ENCODE measurements around the gene CKAP4. TPM values are rescaled to one million over a fixed set of nuclear protein-coding genes. Genes with fewer than 3 reads are reported as not detected.
"Not testable (repeated sequence)": the region's sequence is repeated elsewhere in the genome, so short reads cannot be mapped to it uniquely, and the experiment has no call there.

Gene CKAP4, protein sequence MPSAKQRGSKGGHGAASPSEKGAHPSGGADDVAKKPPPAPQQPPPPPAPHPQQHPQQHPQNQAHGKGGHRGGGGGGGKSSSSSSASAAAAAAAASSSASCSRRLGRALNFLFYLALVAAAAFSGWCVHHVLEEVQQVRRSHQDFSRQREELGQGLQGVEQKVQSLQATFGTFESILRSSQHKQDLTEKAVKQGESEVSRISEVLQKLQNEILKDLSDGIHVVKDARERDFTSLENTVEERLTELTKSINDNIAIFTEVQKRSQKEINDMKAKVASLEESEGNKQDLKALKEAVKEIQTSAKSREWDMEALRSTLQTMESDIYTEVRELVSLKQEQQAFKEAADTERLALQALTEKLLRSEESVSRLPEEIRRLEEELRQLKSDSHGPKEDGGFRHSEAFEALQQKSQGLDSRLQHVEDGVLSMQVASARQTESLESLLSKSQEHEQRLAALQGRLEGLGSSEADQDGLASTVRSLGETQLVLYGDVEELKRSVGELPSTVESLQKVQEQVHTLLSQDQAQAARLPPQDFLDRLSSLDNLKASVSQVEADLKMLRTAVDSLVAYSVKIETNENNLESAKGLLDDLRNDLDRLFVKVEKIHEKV
- total RNA-seq: 10 to 100 TPM in 1 of 2 donors, 1 to 10 TPM in 1; 5.1 to 17.4 TPM

DNA sequence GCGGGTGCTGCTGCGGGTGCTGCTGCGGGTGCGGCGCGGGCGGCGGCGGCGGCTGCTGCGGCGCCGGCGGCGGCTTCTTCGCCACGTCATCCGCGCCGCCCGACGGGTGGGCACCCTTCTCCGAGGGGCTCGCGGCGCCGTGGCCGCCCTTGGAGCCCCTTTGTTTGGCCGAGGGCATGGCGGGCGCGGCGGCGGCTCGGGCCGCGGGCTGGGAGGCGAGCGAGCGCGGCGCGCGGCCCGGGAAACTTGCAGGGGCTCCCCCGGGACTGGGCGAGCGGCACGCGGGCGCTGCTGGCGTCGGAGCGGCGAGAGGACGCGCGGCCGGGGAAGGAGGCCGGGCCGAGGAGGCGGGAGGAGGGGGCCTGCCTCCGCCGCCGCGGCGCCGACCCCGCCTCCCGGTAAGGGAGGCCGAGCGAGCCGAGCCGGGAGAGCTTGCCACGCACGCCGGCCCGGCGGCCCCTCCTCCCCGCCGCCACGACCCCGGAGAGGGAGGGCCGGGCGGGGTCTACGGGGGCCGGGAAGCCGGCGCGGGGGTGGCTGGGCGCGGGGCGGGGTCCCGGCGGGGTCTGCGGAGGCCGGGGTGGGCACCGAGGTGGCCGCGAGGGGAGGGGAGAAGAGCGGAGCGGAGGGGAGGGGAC is at the start of gene CKAP4:
Gene CKAP4 (minus strand): TSS at position 347 of the 638 bp plus-strand sequence. CDS start 169 bp downstream, at position 178.
- no peaks in the 10 kb centered on the region for H3K9me3 Mint-ChIP-seq
- no peaks in the 10 kb centered on the region for H3K36me3 Mint-ChIP-seq
- ATAC-seq: peak; percentile 70 to 73
- peak in 1 of 2 donors; percentile 58 for DNase-seq (ENCODE audit: low spot score in 2 of 2)
- H3K27ac Mint-ChIP-seq: peak within 1 kb of the TSS; percentile 22 to 62

- no peak for DNase-seq (ENCODE audit: low spot score in 2 of 2)
- no peak overlapping the region for H3K27ac Mint-ChIP-seq
- no peak for ATAC-seq
- no peaks in the 10 kb centered on the region for H3K36me3 Mint-ChIP-seq
- no peaks in the 10 kb centered on the region for H3K9me3 Mint-ChIP-seq
Observed at GRCh38 chr12:106297075-106297474, 49.3 kb upstream of the CKAP4 start.

- H3K27ac Mint-ChIP-seq: no peak overlapping the region
- no peaks in the 10 kb centered on the region for H3K36me3 Mint-ChIP-seq
- no peaks in the 10 kb centered on the region for H3K9me3 Mint-ChIP-seq
- no peak for ATAC-seq
- DNase-seq (ENCODE audit: low spot score in 2 of 2): no peak
Observed at GRCh38 chr12:106296179-106296877, 48.5 kb upstream of the CKAP4 start.

DNA sequence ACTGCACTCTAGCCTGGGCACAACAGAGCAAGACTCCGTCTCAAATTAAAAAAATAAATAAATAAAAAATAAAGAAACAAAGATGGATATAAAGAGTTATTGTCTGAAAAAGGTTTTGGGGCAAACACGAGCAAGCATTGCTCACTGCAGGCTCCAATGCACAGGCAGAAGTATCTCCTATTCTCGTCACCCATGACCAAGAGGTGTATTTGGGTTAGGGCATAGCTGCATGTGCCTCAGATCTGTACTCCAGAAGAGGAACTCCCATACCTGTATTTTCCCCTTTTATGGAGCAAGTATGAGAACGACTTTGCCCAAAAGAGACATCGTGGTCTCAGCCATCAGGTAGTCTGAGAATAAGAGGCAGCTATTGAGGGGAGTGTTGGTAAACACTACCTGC is 44.5 kb upstream of the CKAP4 start:
- no peak for ATAC-seq

GRCh38 chr12:106291342-106291741 is 43.5 kb upstream of the CKAP4 start:
- no peak overlapping the region for H3K27ac Mint-ChIP-seq
- DNase-seq (ENCODE audit: low spot score in 2 of 2): no peak
- no peak for ATAC-seq
- H3K9me3 Mint-ChIP-seq: peaks cover 0 to 5% of the 10 kb centered on the region in 2 donors
- H3K36me3 Mint-ChIP-seq: no peaks in the 10 kb centered on the region

More for the DNA sequence above, 44.5 kb upstream of the CKAP4 start:
- Mint-ChIP-seq H3K27ac (no peak overlapping the region), H3K36me3 (no peaks in the 10 kb centered on the region), H3K9me3 (peaks cover 0 to 5% of the 10 kb centered on the region in 2 donors)
- no peak for DNase-seq (ENCODE audit: low spot score in 2 of 2)

- Mint-ChIP-seq H3K27ac (no peak overlapping the region), H3K9me3 (peaks cover 0 to 5% of the 10 kb centered on the region in 2 donors), H3K36me3 (no peaks in the 10 kb centered on the region)
- ATAC-seq (no peak), DNase-seq (ENCODE audit: low spot score in 2 of 2) (no peak)
Observed at GRCh38 chr12:106290666-106291065, 42.8 kb upstream of the CKAP4 start.

DNA sequence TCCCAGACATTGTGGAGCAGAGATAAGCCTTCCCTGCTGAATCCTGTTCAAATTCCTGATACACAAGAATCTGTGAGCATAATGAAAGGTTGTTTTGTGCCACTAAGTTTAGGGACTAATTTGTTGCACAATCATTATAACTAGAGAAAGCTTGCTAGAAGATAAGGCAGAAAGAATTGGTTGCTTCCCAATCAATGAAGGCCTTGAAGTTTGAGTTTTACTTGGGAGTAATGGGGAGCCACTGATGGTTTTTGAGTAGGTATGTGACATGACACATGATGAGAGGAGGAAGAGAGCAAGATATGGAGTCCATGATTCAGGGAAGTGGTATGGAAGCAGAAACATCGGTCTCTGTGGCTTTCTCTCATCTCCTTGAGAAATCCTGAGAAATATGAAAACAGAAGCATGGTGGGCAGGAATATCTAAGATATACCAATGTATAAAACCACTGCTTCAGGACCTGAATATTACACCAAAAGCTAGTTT is 41.4 kb upstream of the CKAP4 start:
- DNase-seq (ENCODE audit: low spot score in 2 of 2) (no peak), ATAC-seq (no peak)
- Mint-ChIP-seq H3K9me3 (peaks cover 0 to 5% of the 10 kb centered on the region in 2 donors), H3K27ac (peak overlapping the region; percentile 57 to 73), H3K36me3 (no peaks in the 10 kb centered on the region)

- peak; percentile 85 to 92 for ATAC-seq
- peak overlapping the region; percentile 57 to 73 for H3K27ac Mint-ChIP-seq
- DNase-seq (ENCODE audit: low spot score in 2 of 2): no peak
- no peaks in the 10 kb centered on the region for H3K36me3 Mint-ChIP-seq
- peaks cover 0 to 5% of the 10 kb centered on the region in 2 donors for H3K9me3 Mint-ChIP-seq
Observed at GRCh38 chr12:106288494-106289195, 40.8 kb upstream of the CKAP4 start.

DNA sequence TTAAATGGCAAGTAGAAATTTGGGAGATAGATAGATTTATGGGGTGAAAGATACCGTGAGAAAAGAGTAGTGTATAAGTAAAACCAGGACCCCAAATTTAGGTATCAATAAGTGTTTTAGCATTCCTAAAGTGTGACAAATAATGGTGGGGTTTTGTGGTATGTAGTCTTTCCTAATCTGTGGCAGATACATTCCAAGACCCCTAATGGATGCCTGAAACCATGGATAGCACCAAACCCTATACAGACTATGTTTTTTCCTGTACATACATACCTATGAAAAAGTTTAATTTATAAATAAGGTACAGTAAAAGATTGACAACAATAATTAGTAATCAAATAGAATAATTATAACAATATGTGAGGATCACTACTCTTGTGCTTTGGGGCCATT is 40.3 kb upstream of the CKAP4 start:
- no peaks in the 10 kb centered on the region for H3K36me3 Mint-ChIP-seq
- DNase-seq (ENCODE audit: low spot score in 2 of 2): no peak
- no peak for ATAC-seq
- H3K9me3 Mint-ChIP-seq: peaks cover 0 to 5% of the 10 kb centered on the region in 2 donors
- H3K27ac Mint-ChIP-seq: no peak overlapping the region

DNA sequence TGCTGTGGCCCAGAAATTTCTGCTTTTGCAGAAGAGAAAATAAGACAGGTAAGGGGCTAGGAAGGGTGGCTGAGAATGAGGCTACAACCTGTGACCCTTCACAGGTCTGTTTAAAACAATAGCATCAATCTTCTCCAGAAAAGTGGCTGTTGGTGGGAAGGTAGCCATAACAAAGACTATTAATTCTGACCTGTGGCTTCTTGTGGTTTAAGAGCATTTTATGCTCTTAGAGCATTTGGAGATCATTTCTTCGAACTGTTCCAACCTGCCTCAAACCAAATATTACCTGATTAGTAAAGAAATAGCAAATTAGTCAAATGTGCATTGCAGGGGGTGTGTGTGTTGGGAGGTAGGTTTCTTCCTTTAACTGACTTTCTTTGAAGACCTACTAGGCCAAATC is 39.5 kb upstream of the CKAP4 start:
- no peak overlapping the region for H3K27ac Mint-ChIP-seq
- peaks cover 0 to 5% of the 10 kb centered on the region in 2 donors for H3K9me3 Mint-ChIP-seq
- peaks cover 0 to 1% of the 10 kb centered on the region in 2 donors for H3K36me3 Mint-ChIP-seq
- no peak for DNase-seq (ENCODE audit: low spot score in 2 of 2)
- ATAC-seq: no peak

DNA sequence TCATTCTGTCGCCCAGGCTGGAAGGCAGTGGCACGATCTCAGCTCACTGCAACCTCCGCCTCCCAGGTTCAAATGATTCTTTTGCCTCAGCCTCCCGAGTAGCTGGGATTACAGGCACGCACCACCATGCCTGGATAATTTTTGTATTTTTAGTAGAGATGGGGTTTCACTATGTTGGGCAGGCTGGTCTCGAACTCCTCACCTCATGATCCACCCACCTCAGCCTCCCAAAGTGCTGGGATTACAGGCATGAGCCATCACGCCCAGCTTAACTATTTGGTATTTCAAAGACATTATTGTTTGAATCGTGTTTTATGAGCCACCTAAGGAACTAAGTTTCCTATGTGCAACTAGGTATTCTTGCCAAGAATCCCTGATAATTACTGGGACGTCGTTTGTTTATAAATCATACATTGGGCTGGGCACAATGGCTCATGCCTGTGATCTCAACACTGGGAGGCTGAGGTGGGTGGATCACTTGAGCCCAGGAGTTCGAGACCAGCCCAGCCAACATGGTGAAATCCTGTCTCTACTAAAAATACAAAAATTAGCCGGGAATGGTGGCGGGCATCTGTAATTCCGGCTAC is 38.8 kb upstream of the CKAP4 start:
- not testable (repeated sequence) for DNase-seq (ENCODE audit: low spot score in 2 of 2); ATAC-seq; H3K9me3 Mint-ChIP-seq; H3K36me3 Mint-ChIP-seq; H3K27ac Mint-ChIP-seq

- Mint-ChIP-seq H3K36me3 (peaks cover 0 to 8% of the 10 kb centered on the region in 2 donors), H3K27ac (no peak overlapping the region), H3K9me3 (peaks cover 0 to 5% of the 10 kb centered on the region in 2 donors)
- ATAC-seq (no peak), DNase-seq (ENCODE audit: low spot score in 2 of 2) (no peak)
Observed at GRCh38 chr12:106285982-106286381, 38.2 kb upstream of the CKAP4 start.

DNA sequence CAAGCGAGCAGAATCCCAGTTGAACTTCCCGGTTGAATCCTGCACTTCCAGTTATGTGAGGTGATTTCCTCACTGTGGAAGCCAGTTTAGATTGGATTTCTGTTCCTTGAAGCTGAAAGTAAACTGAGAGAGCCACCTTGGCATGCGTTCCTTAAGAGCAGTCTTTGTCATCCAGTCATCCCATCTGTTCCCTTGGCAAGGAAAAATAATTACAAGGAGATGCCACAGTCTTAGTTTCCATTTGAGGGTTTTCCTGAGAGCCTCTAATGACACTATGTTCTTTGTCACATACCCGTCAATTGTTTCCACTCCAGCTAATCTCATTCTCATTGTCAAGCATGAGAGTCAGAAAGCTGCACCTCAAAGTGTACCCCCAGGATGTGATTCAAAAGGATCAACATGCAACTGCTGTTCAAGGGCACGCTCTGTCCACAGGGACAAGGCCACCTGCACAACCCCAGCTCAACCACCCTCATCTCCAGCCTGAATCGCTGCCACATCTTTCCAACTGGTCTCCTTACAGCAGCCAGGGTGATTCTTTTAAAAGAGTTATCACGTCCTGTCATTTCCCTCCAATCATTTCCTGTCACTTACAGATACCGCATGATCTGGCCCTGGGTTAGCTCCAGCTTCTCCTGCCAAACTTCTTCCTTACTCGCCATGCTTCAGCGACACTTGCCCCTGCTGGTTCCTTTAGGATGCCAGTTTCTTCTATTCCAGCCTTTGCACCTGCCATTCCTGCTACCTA is 36.7 kb upstream of the CKAP4 start:
- peak; percentile 40 to 78 for ATAC-seq
- no peak for DNase-seq (ENCODE audit: low spot score in 2 of 2)
- peaks cover 0 to 5% of the 10 kb centered on the region in 2 donors for H3K9me3 Mint-ChIP-seq
- no peak overlapping the region for H3K27ac Mint-ChIP-seq
- H3K36me3 Mint-ChIP-seq: peaks cover 0 to 8% of the 10 kb centered on the region in 2 donors

DNA sequence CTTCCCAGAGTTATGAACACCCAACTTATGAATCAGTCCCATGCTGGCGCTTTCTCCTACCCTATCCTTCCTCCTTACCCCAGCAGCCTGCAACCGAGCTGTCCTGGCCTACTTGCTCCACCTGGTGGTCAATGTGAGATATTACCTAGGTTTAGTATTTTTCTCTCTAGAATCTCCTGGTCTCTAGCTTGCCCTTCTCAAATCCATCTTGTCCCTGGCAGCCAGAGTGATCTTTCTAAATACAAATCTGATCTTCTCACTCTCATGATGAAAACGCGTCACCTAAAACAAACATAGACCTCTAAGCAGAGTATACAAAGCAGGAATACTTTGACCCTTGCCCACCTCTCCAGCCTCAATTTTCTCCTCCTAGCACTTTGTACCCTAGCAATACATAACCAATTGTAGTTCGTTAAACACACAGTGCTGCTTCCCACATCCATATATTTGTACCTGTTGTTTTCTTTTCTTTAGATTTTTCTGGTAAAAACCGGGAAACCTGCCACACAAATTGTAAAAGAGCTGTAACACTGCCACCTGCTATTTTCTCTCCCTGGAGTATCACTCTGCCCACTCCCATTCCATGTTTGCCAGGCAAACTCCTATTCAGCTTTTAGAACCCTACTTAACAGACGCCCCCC is 34.8 kb upstream of the CKAP4 start:
- ATAC-seq (peak; percentile 78 to 81), DNase-seq (ENCODE audit: low spot score in 2 of 2) (peak in 1 of 2 donors; percentile 44)
- H3K9me3 Mint-ChIP-seq: no peaks in the 10 kb centered on the region
- peaks cover 0 to 8% of the 10 kb centered on the region in 2 donors for H3K36me3 Mint-ChIP-seq
- H3K27ac Mint-ChIP-seq: no peak overlapping the region

- no peak for DNase-seq (ENCODE audit: low spot score in 2 of 2)
- Mint-ChIP-seq H3K36me3 (peaks cover 0 to 8% of the 10 kb centered on the region in 2 donors), H3K9me3 (no peaks in the 10 kb centered on the region), H3K27ac (no peak overlapping the region)
- no peak for ATAC-seq
Observed at GRCh38 chr12:106281804-106282203, 34.0 kb upstream of the CKAP4 start.

All from activated naive CD4-positive, alpha-beta T cell treated with anti-CD3 and anti-CD28 coated beads, Interleukin-2, amount 50 U/mL, for 72 hours (primary cell).